Spinal cord (tissue), 10 donors: ENCODE data around the gene C3orf18. TPM values are rescaled to one million over a fixed set of nuclear protein-coding genes. Genes with fewer than 3 reads are reported as not detected.
A peak's percentile ranks its signal among the peaks of the same experiment; 100 is the strongest.

Experiments
- DNase-seq, 6 donors: peaks; one replicate each; pipeline versions ENCODE4 v3.0.0 to v3.0.0-alpha.2; 2013 to 2015; ENCODE audit warnings: low spot score in 6 of 6, low read depth in 4 of 6
- H3K27ac ChIP-seq: one replicate; pipeline ENCODE4 v1.5.1; 2013; ENCODE audit warnings: low read depth, low read length, control low read depth
- H3K27me3 ChIP-seq: one replicate; pipeline ENCODE4 v1.6.1; 2013; ENCODE audit warnings: low read length; ENCODE audit not compliant: control insufficient read depth, insufficient read depth
- H3K36me3 ChIP-seq: one replicate; pipeline ENCODE4 v1.6.1; 2013; ENCODE audit warnings: low read length; ENCODE audit not compliant: control insufficient read depth, insufficient read depth
- H3K4me1 ChIP-seq: one replicate; pipeline ENCODE4 v1.6.1; 2013; ENCODE audit warnings: low read length; ENCODE audit not compliant: control insufficient read depth, insufficient read depth
- H3K4me3 ChIP-seq: one replicate; pipeline ENCODE4 v1.5.1; 2013; ENCODE audit warnings: low read depth, low read length, control low read depth
- H3K9me3 ChIP-seq: one replicate; pipeline ENCODE4 v1.6.1; 2013; ENCODE audit warnings: low read length; ENCODE audit not compliant: control insufficient read depth, insufficient read depth
- WGBS: methylation state at CpG from one replicate; pipeline ENCODE4 v1.1.5; 2013; ENCODE audit warnings: missing lambda C conversion rate; ENCODE audit not compliant: insufficient coverage; 5-methylcytosine and 5-hydroxymethylcytosine counted together
- polyA plus RNA-seq, 2 donors: library from polyadenylated mRNA; unstranded; fragments of 120-200 nt; gene quantifications; one replicate each; pipeline ENCODE4 v1.2.1, GENCODE V29; 2013; ENCODE audit not compliant: insufficient read length in 2 of 2
- total RNA-seq, 2 donors: library from RNA; depleted of rRNA in 1 of 2; stranded (reverse); fragments of 120-200 nt in 1 of 2; fragments of >200 nt in 1 of 2; gene quantifications; one replicate each; pipeline versions ENCODE4 v1.2.3 to v1.2.4, GENCODE V29; 2013 to 2014
- donor health status: healthy.

C3orf18 gene
- total and polyA plus RNA-seq, 4 donors = 22.6 to 43.6 (median 30.5) TPM

GRCh38 chr3:50539356-50540286 lies 27.9 kb downstream of the C3orf18 start:
- H3K27ac ChIP-seq = no peak overlapping the region
- WGBS = 45% methylated on average over 15 of the region's 18 CpGs

GRCh38 chr3:50537421-50538129 lies 30.0 kb downstream of the C3orf18 start:
- H3K4me3 ChIP-seq = no peak overlapping the region
- no peak for DNase-seq
- H3K27me3 ChIP-seq = no peaks in the 10 kb centered on the region
- no peaks in the 10 kb centered on the region for H3K36me3 ChIP-seq
- no peak overlapping the region for H3K27ac ChIP-seq
- H3K4me1 ChIP-seq = peaks cover 51% of the 10 kb centered on the region
- no peaks in the 10 kb centered on the region for H3K9me3 ChIP-seq
- 58% methylated on average over 4 of the region's 4 CpGs for WGBS

More at GRCh38 chr3:50539356-50540286, 27.9 kb downstream of the C3orf18 start:
- DNase-seq = no peak
- no peaks in the 10 kb centered on the region for H3K36me3 ChIP-seq
- peaks cover 31% of the 10 kb centered on the region for H3K4me1 ChIP-seq
- H3K4me3 ChIP-seq = no peak overlapping the region
- H3K27me3 ChIP-seq = no peaks in the 10 kb centered on the region
- H3K9me3 ChIP-seq = no peaks in the 10 kb centered on the region

- Histone ChIP-seq H3K9me3 (no peaks in the 10 kb centered on the region), H3K27ac (no peak overlapping the region), H3K4me3 (no peak overlapping the region), H3K27me3 (no peaks in the 10 kb centered on the region), H3K4me1 (peaks cover 47% of the 10 kb centered on the region), H3K36me3 (no peaks in the 10 kb centered on the region)
- no peak for DNase-seq
- 62% methylated on average over 4 of the region's 5 CpGs for WGBS
Observed at GRCh38 chr3:50536471-50537180, 30.9 kb downstream of the C3orf18 start.

GRCh38 chr3:50534681-50535330 lies 32.7 kb downstream of the C3orf18 start:
- Histone ChIP-seq H3K27me3 (no peaks in the 10 kb centered on the region), H3K27ac (no peak overlapping the region), H3K4me1 (peaks cover 53% of the 10 kb centered on the region), H3K4me3 (no peak overlapping the region), H3K36me3 (no peaks in the 10 kb centered on the region), H3K9me3 (no peaks in the 10 kb centered on the region)
- DNase-seq = no peak
- 80% methylated on average over 7 of the region's 9 CpGs for WGBS

GRCh38 chr3:50533807-50534461 lies 33.6 kb downstream of the C3orf18 start:
- WGBS = 57% methylated on average over 9 of the region's 9 CpGs
- no peak overlapping the region for H3K4me3 ChIP-seq
- no peaks in the 10 kb centered on the region for H3K36me3 ChIP-seq
- H3K9me3 ChIP-seq = no peaks in the 10 kb centered on the region
- no peak overlapping the region for H3K27ac ChIP-seq
- no peak for DNase-seq
- no peaks in the 10 kb centered on the region for H3K27me3 ChIP-seq
- H3K4me1 ChIP-seq = peaks cover 46% of the 10 kb centered on the region

GRCh38 chr3:50533316-50533715 lies 34.2 kb downstream of the C3orf18 start:
- Histone ChIP-seq H3K36me3 (no peaks in the 10 kb centered on the region), H3K27me3 (no peaks in the 10 kb centered on the region), H3K4me3 (no peak overlapping the region), H3K4me1 (peaks cover 45% of the 10 kb centered on the region), H3K27ac (no peak overlapping the region), H3K9me3 (no peaks in the 10 kb centered on the region)
- WGBS = 38% methylated on average over 11 of the region's 13 CpGs
- DNase-seq = peak in 1 of 6 donors; percentile 74

- Histone ChIP-seq H3K27ac (peak overlapping the region; percentile 25), H3K9me3 (no peaks in the 10 kb centered on the region), H3K4me3 (no peak overlapping the region), H3K27me3 (no peaks in the 10 kb centered on the region), H3K36me3 (no peaks in the 10 kb centered on the region), H3K4me1 (peaks cover 45% of the 10 kb centered on the region)
- no peak for DNase-seq
- WGBS = 88% methylated on average over 8 of the region's 9 CpGs
Observed at GRCh38 chr3:50532062-50532705, 35.4 kb downstream of the C3orf18 start.

GRCh38 chr3:50531201-50531600 lies 36.3 kb downstream of the C3orf18 start:
- peaks cover 46% of the 10 kb centered on the region for H3K4me1 ChIP-seq
- H3K27me3 ChIP-seq = no peaks in the 10 kb centered on the region
- H3K36me3 ChIP-seq = no peaks in the 10 kb centered on the region
- 100% methylated on average over 3 of the region's 4 CpGs for WGBS
- DNase-seq = no peak
- no peaks in the 10 kb centered on the region for H3K9me3 ChIP-seq
- no peak overlapping the region for H3K4me3 ChIP-seq
- H3K27ac ChIP-seq = no peak overlapping the region
